ENCODE measurements around the gene FSHR.

FSHR gene

GRCh38 chr2:48941456-48941855 lies 212.9 kb downstream of the FSHR start:
- no peak overlapping the region for H3K4me3 ChIP-seq (ENCODE audit: low read depth, low read length)
- no peak overlapping the region for H3K4me2 ChIP-seq (ENCODE audit: low read length)
- H3K79me2 ChIP-seq = no peaks in the 10 kb centered on the region
- no peaks in the 10 kb centered on the region for H3K9me3 ChIP-seq (ENCODE audit: control insufficient read depth, low read length)
- H3K27me3 ChIP-seq (ENCODE audit: control insufficient read depth, insufficient read depth, low read length) = no peaks in the 10 kb centered on the region
- H2AFZ ChIP-seq = no peak overlapping the region
- H3K4me1 ChIP-seq = peaks cover under 1% of the 10 kb centered on the region
- H3K9ac ChIP-seq = no peak overlapping the region
- H3K36me3 ChIP-seq (ENCODE audit: control insufficient read depth, insufficient read depth, low read length) = no peaks in the 10 kb centered on the region
- H3K27ac ChIP-seq = no peak overlapping the region
- no peak for TF ChIP-seq CTCF (IDR thresholded peaks at IDR 0.05)

- no peak overlapping the region for H3K4me2 ChIP-seq (ENCODE audit: low read length)
- H2AFZ ChIP-seq = no peak overlapping the region
- H3K79me2 ChIP-seq = no peaks in the 10 kb centered on the region
- no peak overlapping the region for H3K4me3 ChIP-seq (ENCODE audit: low read depth, low read length)
- TF ChIP-seq CTCF (IDR thresholded peaks at IDR 0.05) = no peak
- no peak overlapping the region for H3K27ac ChIP-seq
- H3K27me3 ChIP-seq (ENCODE audit: control insufficient read depth, insufficient read depth, low read length) = no peaks in the 10 kb centered on the region
- no peaks in the 10 kb centered on the region for H3K4me1 ChIP-seq
- H3K9ac ChIP-seq = no peak overlapping the region
- no peaks in the 10 kb centered on the region for H3K9me3 ChIP-seq (ENCODE audit: control insufficient read depth, low read length)
- no peaks in the 10 kb centered on the region for H3K36me3 ChIP-seq (ENCODE audit: control insufficient read depth, insufficient read depth, low read length)
These were observed 213.7 kb downstream of the FSHR start for GRCh38 chr2:48940606-48941005.

- H3K79me2 ChIP-seq = no peaks in the 10 kb centered on the region
- H3K4me2 ChIP-seq (ENCODE audit: low read length) = no peak overlapping the region
- H3K9me3 ChIP-seq (ENCODE audit: control insufficient read depth, low read length) = no peaks in the 10 kb centered on the region
- H3K9ac ChIP-seq = no peak overlapping the region
- no peak for TF ChIP-seq CTCF (IDR thresholded peaks at IDR 0.05)
- peaks cover 1% of the 10 kb centered on the region for H3K4me1 ChIP-seq
- no peaks in the 10 kb centered on the region for H3K27me3 ChIP-seq (ENCODE audit: control insufficient read depth, insufficient read depth, low read length)
- H3K4me3 ChIP-seq (ENCODE audit: low read depth, low read length) = no peak overlapping the region
- H3K36me3 ChIP-seq (ENCODE audit: control insufficient read depth, insufficient read depth, low read length) = no peaks in the 10 kb centered on the region
- H2AFZ ChIP-seq = peak overlapping the region; percentile 35
- no peak overlapping the region for H3K27ac ChIP-seq
These were observed 215.1 kb downstream of the FSHR start for GRCh38 chr2:48939232-48939631.

GRCh38 chr2:48938231-48938630 lies 216.1 kb downstream of the FSHR start:
- Histone ChIP-seq H2AFZ (no peak overlapping the region), H3K27me3 (ENCODE audit: control insufficient read depth, insufficient read depth, low read length) (no peaks in the 10 kb centered on the region), H3K79me2 (no peaks in the 10 kb centered on the region), H3K4me3 (ENCODE audit: low read depth, low read length) (no peak overlapping the region), H3K36me3 (ENCODE audit: control insufficient read depth, insufficient read depth, low read length) (no peaks in the 10 kb centered on the region), H3K9ac (no peak overlapping the region), H3K27ac (no peak overlapping the region), H3K4me1 (peaks cover 5% of the 10 kb centered on the region), H3K9me3 (ENCODE audit: control insufficient read depth, low read length) (no peaks in the 10 kb centered on the region), H3K4me2 (ENCODE audit: low read length) (no peak overlapping the region)
- TF ChIP-seq CTCF (IDR thresholded peaks at IDR 0.05) = no peak

- Histone ChIP-seq H3K9me3 (ENCODE audit: control insufficient read depth, low read length) (no peaks in the 10 kb centered on the region), H3K27ac (peak overlapping the region; percentile 48), H3K4me2 (ENCODE audit: low read length) (no peak overlapping the region), H3K36me3 (ENCODE audit: control insufficient read depth, insufficient read depth, low read length) (no peaks in the 10 kb centered on the region), H2AFZ (peak overlapping the region; percentile 30), H3K27me3 (ENCODE audit: control insufficient read depth, insufficient read depth, low read length) (no peaks in the 10 kb centered on the region), H3K4me1 (peaks cover 5% of the 10 kb centered on the region), H3K79me2 (no peaks in the 10 kb centered on the region), H3K4me3 (ENCODE audit: low read depth, low read length) (no peak overlapping the region), H3K9ac (no peak overlapping the region)
- no peak for TF ChIP-seq CTCF (IDR thresholded peaks at IDR 0.05)
These were observed 219.5 kb downstream of the FSHR start for GRCh38 chr2:48934807-48935206.
